Left cardiac atrium (tissue), 2 donors: ENCODE measurements around the gene ETF1. TPM values are rescaled to one million over a fixed set of nuclear protein-coding genes. Genes with fewer than 3 reads are reported as not detected.

Source experiments
- total RNA-seq, 2 donors: library from RNA; stranded (reverse); fragmentation: NEBNext Ultra II Directional; extraction: Animal tissue kit (Norgen Biotek cat#: 25700); gene quantifications; one replicate each; pipeline ENCODE4 v1.2.1, GENCODE V29; 2021
- donor health status: DM: no; HTN: yes; CAD: no; lungs with severe emphysema.
- donor health status: DM: yes; HTN: yes; CAD: no.

Gene ETF1
- total RNA-seq, 2 donors from 2014 or later = 74.0 to 106 TPM

Other genes starting within 250 kb of the ETF1 start
- gene CDC25C, start 211.4 kb downstream of the ETF1 start, total RNA-seq = under 1 TPM in 1 of 2 donors, not detected in 1; 0.21 TPM
- 10 to 100 TPM; 17.8 to 20.0 TPM for gene FAM53C, start 205.0 kb downstream of the ETF1 start, total RNA-seq
- gene KDM3B, start 190.6 kb downstream of the ETF1 start, total RNA-seq = 10 to 100 TPM; 33.9 to 39.8 TPM
- gene REEP2, start 104.2 kb downstream of the ETF1 start, total RNA-seq = 10 to 100 TPM; 15.6 to 17.0 TPM
- 10 to 100 TPM; 29.1 to 71.9 TPM for gene EGR1, start 77.8 kb downstream of the ETF1 start, total RNA-seq
- gene HSPA9, start 32.2 kb upstream of the ETF1 start, total RNA-seq = 100 to 1,000 TPM; 208 to 261 TPM
- 100 to 1,000 TPM; 259 to 314 TPM for gene CTNNA1, start 210.2 kb upstream of the ETF1 start, total RNA-seq